Endothelial cell of umbilical vein (primary cell): ENCODE measurements around the gene OR52K1. TPM values are rescaled to one million over a fixed set of nuclear protein-coding genes. Genes with fewer than 3 reads are reported as not detected.

Source experiments
- BruUV-seq: library from RNA; stranded (reverse); fragments of 400-500 nt; replicated peaks from 2 replicates; lab custom pipeline; 2021; lab: Mats Ljungman, UMichigan
- CTCF ChIA-PET: fragments of 300-600, 350-600 bp; sonication (Branson Sonifier 250); formaldehyde crosslinking; loops from one replicate; lab custom pipeline; 2021; ENCODE audit warnings: antibody characterized with exemption, inconsistent platforms; lab: Charles Lee
- POLR2A ChIA-PET: fragments of 300-600, 350-600 bp; sonication (Branson Sonifier 250); formaldehyde crosslinking; loops from one replicate; lab custom pipeline; 2021; ENCODE audit warnings: antibody characterized with exemption, inconsistent platforms; lab: Charles Lee
- DNase-seq: peaks from one replicate; pipeline ENCODE4 v3.0.0-alpha.2; 2011; ENCODE audit warnings: low read depth, low spot score
- FAIRE-seq: peaks from 2 replicates; lab custom pipeline; 2011; peaks lifted over from hg19 to GRCh38; lab: Jason Lieb, UNC
- H2AFZ ChIP-seq: 2 replicates; pipeline ENCODE4 v1.6.0; 2012; ENCODE audit warnings: low read depth, low read length, control low read depth, inconsistent platforms
- H3K27ac ChIP-seq: 2 replicates; pipeline ENCODE4 v1.5.1; 2011; ENCODE audit warnings: low read depth, mild to moderate bottlenecking, control low read depth, low read length, moderate library complexity; ENCODE audit not compliant: insufficient read depth
- H3K27me3 ChIP-seq, 2 experiments: 2 replicates each; pipeline versions ENCODE4 v1.6.0 to v1.6.1; 2011; ENCODE audit warnings: low read length in 2 of 2, mixed read lengths in 1 of 2; ENCODE audit not compliant: control insufficient read depth in 2 of 2, insufficient read depth in 2 of 2
- H3K36me3 ChIP-seq, 2 experiments: 2 replicates in 1 of 2; 3 replicates in 1 of 2; pipeline ENCODE4 v1.5.1; 2011; ENCODE audit warnings: low read length in 2 of 2, mild to moderate bottlenecking in 1 of 2, moderate library complexity in 1 of 2; ENCODE audit not compliant: control insufficient read depth in 2 of 2, insufficient read depth in 2 of 2; ENCODE audit errors: extremely low read depth in 1 of 2
- H3K4me1 ChIP-seq: 3 replicates; pipeline ENCODE4 v1.5.1; 2011; ENCODE audit warnings: mild to moderate bottlenecking, low read length; ENCODE audit not compliant: control insufficient read depth, insufficient read depth; ENCODE audit errors: extremely low read depth
- H3K4me2 ChIP-seq: 2 replicates; pipeline ENCODE4 v1.6.1; 2011; ENCODE audit warnings: low read length, control low read depth, mixed read lengths; ENCODE audit not compliant: insufficient read depth
- H3K4me3 ChIP-seq, 3 experiments: fragments of 200-600 bp in 1 of 3; sonication (generic), shearing (Covaris generic) in 1 of 3; replicated peaks in 1 of 3; 2 replicates each; pipeline ENCODE4 v1.5.1; 2011 to 2016; ENCODE audit warnings: control low read depth in 3 of 3, low read length in 3 of 3, mild to moderate bottlenecking in 2 of 3, inconsistent platforms in 1 of 3, low read depth in 1 of 3, moderate library complexity in 1 of 3; ENCODE audit not compliant: insufficient read depth in 1 of 3
- H3K79me2 ChIP-seq: 2 replicates; pipeline ENCODE4 v1.6.0; 2012; ENCODE audit warnings: low read length, inconsistent platforms; ENCODE audit not compliant: control insufficient read depth, insufficient read depth
- H3K9ac ChIP-seq: replicated peaks from 2 replicates; pipeline ENCODE3; 2011; ENCODE audit warnings: low read length, control low read depth; ENCODE audit not compliant: insufficient read depth; ENCODE audit errors: extremely low read depth
- H3K9me1 ChIP-seq: replicated peaks from 3 replicates; pipeline ENCODE4 v1.6.0; 2011; ENCODE audit warnings: mild to moderate bottlenecking, low read length; ENCODE audit not compliant: control insufficient read depth, insufficient read depth; ENCODE audit errors: extremely low read depth
- H3K9me3 ChIP-seq: replicated peaks from 2 replicates; pipeline ENCODE4 v1.5.1; 2012; ENCODE audit warnings: low read length, inconsistent platforms; ENCODE audit not compliant: control insufficient read depth, insufficient read depth
- H4K20me1 ChIP-seq: replicated peaks from 2 replicates; pipeline ENCODE3; 2011; ENCODE audit warnings: mild to moderate bottlenecking, low read length; ENCODE audit not compliant: control insufficient read depth, insufficient read depth; ENCODE audit errors: extremely low read depth
- EZH2 ChIP-seq: IDR thresholded peaks from 2 replicates; pipeline ENCODE4 v1.6.1; 2012; ENCODE audit warnings: borderline replicate concordance, low read depth, mild to moderate bottlenecking, moderate library complexity, low read length, inconsistent platforms; ENCODE audit not compliant: severe bottlenecking
- FOS ChIP-seq: IDR thresholded peaks from 2 replicates; pipeline ENCODE4 v1.6.1; 2011; ENCODE audit warnings: mild to moderate bottlenecking, low read length, moderate library complexity, borderline replicate concordance; ENCODE audit not compliant: insufficient read depth
- GATA2 ChIP-seq: IDR thresholded peaks from 2 replicates; pipeline ENCODE4 v1.7.0; 2011; ENCODE audit warnings: low read depth, mild to moderate bottlenecking, moderate library complexity, mixed read lengths, low read length; ENCODE audit not compliant: insufficient read length, insufficient read depth
- JUN ChIP-seq: IDR thresholded peaks from 2 replicates; pipeline ENCODE4 v1.6.1; 2011; ENCODE audit warnings: borderline replicate concordance, low read depth; ENCODE audit not compliant: insufficient read length, insufficient read depth
- MYC ChIP-seq: IDR thresholded peaks from one replicate; pipeline ENCODE4 v1.6.1; 2011; ENCODE audit warnings: mild to moderate bottlenecking, low read depth, low read length
- POLR2A ChIP-seq: IDR thresholded peaks from 2 replicates; pipeline ENCODE4 v1.6.1; 2012; ENCODE audit warnings: low read depth, mild to moderate bottlenecking, control low read depth, low read length
- POLR2AphosphoS5 ChIP-seq: IDR thresholded peaks from 2 replicates; pipeline ENCODE4 v1.6.1; 2012; ENCODE audit warnings: low read depth, mild to moderate bottlenecking, control low read depth, low read length, moderate library complexity; ENCODE audit not compliant: insufficient read depth
- dilution Hi-C: fragments of 300-500 bp; cut with MboI; formaldehyde crosslinking; loops from one replicate; pipeline ENCODE4 v1.15.0; 2019; ENCODE audit warnings: low sequenced_read_pairs; ENCODE audit not compliant: extremely low pct_ligation_motif_present
- intact Hi-C: fragments of 100-400 bp; cut with micrococcal nuclease; formaldehyde crosslinking; loops from one replicate; pipeline ENCODE4 v1.10.0; 2022
- polyA plus RNA-seq, 4 experiments: library from polyadenylated mRNA; depleted of rRNA in 3 of 4; stranded (reverse) in 3 of 4; unstranded in 1 of 4; fragments of >200 nt; gene quantifications; 2 replicates each; pipeline versions ENCODE4 v1.2.1 to v1.2.3, GENCODE V29; 2011 to 2012; ENCODE audit warnings: missing spikeins in 1 of 4
- total RNA-seq: library from RNA; stranded (reverse); gene quantifications from 2 replicates; pipeline ENCODE4 v1.2.3, GENCODE V29; 2021
- TF ChIP-seq, protein P1 (sequence below): IDR thresholded peaks from 2 replicates; pipeline ENCODE4 v1.6.1; 2011; ENCODE audit not compliant: insufficient read depth, insufficient read length
- TF ChIP-seq, protein P2 (sequence below), 2 donors: IDR thresholded peaks; 1 replicate in 1 of 2; 2 replicates in 1 of 2; pipeline ENCODE4 v1.5.1; 2011; ENCODE audit warnings: low read length in 2 of 2, mild to moderate bottlenecking in 2 of 2, moderate library complexity in 2 of 2, control low read depth in 1 of 2, inconsistent platforms in 1 of 2, low read depth in 1 of 2; ENCODE audit not compliant: insufficient read depth in 1 of 2; ENCODE audit errors: extremely low read depth in 1 of 2

The OR52K1 gene
- total and polyA plus RNA-seq, 2 donors (not counting 3 experiments of a cell fraction or from before 2014, with no cell fraction given), result not detected

DNA sequence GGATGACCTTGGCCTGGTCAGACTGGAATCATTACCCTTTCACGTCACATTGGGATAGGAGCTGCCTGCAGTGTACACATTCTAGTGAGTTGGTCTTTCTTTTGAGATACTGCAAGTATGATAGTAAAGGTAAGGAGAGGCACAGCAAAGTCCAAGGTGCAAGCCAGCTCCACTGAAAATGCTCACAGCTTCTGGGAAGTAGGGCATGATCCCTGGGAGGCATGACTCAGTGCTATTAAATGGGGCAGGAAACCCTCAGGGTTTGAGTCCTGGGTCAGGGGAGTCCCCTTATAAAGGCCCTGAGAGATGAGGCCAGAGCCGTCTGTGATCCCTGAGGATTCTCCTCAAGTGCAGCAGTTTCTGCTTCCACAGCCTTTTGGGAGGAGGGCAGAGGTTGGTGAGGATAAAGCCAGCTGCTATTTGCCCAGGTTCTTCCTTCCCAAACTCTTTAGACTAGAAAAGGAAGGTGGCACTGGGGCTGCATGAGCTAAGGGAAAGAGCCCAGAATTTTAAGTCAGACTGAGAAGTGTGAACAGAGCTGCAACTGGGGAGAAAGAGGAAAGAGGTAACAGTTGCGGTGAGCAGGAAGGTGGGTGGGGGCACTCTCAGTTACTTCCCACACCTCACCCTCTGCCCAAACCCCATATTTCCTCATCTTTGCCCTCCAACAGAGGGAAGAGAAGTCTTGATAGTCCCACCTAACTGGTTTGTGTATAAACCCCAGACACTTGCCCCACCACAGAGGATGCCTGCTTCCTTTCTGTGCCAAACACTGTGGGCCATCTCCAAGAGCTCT lies 14.4 kb upstream of the OR52K1 start:
- Histone ChIP-seq H3K27ac (no peak overlapping the region), H3K4me1 (no peaks in the 10 kb centered on the region), H2AFZ (no peak overlapping the region), H3K4me3 (no peak overlapping the region), H3K9me1 (no peaks in the 10 kb centered on the region), H3K9ac (no peak overlapping the region), H3K9me3 (no peaks in the 10 kb centered on the region), H3K79me2 (no peaks in the 10 kb centered on the region), H3K36me3 (no peaks in the 10 kb centered on the region), H3K27me3 (peaks cover 0 to 4% of the 10 kb centered on the region in 2 experiments), H3K4me2 (no peak overlapping the region), H4K20me1 (no peaks in the 10 kb centered on the region)
- BruUV-seq, result no TSS peak
- FAIRE-seq, result no peak
- intact Hi-C loops (no loop called here), dilution Hi-C loops (no loop called here)
- ChIA-PET POLR2A (no interaction called here), CTCF (no interaction called here)
- no peak for TF ChIP-seq MYC
- no peak for TF ChIP-seq POLR2AphosphoS5
- TF ChIP-seq GATA2, result no peak
- TF ChIP-seq, protein P1, sequence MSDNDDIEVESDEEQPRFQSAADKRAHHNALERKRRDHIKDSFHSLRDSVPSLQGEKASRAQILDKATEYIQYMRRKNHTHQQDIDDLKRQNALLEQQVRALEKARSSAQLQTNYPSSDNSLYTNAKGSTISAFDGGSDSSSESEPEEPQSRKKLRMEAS, result no peak
- TF ChIP-seq POLR2A, result no peak
- no peak for TF ChIP-seq FOS
- TF ChIP-seq, protein P2, sequence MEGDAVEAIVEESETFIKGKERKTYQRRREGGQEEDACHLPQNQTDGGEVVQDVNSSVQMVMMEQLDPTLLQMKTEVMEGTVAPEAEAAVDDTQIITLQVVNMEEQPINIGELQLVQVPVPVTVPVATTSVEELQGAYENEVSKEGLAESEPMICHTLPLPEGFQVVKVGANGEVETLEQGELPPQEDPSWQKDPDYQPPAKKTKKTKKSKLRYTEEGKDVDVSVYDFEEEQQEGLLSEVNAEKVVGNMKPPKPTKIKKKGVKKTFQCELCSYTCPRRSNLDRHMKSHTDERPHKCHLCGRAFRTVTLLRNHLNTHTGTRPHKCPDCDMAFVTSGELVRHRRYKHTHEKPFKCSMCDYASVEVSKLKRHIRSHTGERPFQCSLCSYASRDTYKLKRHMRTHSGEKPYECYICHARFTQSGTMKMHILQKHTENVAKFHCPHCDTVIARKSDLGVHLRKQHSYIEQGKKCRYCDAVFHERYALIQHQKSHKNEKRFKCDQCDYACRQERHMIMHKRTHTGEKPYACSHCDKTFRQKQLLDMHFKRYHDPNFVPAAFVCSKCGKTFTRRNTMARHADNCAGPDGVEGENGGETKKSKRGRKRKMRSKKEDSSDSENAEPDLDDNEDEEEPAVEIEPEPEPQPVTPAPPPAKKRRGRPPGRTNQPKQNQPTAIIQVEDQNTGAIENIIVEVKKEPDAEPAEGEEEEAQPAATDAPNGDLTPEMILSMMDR (IDR thresholded peaks at IDR 0.05; ENCODE audit: extremely low read depth in 1 of 2, insufficient read depth in 1 of 2, low read depth in 1 of 2, low read length in 2 of 2), result no peak
- TF ChIP-seq EZH2, result no peak
- no peak for TF ChIP-seq JUN
- DNase-seq, result no peak
